Suppressor macrophage treated with lipopolysaccharide for 1 hour (primary cell): ENCODE data around the gene ACVRL1.

Experiments
- DNase-seq, 3 donors: peaks; one replicate each; pipeline ENCODE4 v3.0.0-alpha.2; 2020 to 2022

The ACVRL1 gene

DNA sequence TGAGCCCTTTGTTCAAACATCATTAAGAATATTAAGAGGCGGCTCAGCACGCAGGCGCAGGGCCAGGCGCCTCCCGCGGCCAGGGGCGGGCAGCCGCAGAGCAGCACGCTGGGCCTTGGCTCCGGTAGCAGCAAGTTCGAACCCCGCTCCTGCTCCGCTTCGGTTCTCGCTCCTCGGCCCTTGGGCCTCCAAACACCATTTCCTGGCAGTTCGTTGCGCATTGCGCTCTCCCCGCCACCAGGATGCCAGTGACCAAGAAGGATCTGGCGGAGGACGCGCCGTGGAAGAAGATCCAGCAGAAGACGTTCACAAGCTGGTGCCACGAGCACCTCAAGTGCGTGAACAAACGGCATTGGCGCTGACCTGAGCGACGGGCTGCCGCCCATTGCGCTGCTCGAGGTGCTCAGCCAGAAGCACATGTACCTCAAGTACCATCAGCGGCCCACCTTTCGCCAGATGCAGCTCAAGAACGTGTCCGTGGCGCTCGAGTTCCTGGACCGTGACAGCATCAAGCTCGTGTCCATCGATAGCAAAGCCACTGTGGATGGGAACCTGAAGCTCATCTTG, 6.9 kb upstream of the ACVRL1 start:
- no peak for DNase-seq

DNA sequence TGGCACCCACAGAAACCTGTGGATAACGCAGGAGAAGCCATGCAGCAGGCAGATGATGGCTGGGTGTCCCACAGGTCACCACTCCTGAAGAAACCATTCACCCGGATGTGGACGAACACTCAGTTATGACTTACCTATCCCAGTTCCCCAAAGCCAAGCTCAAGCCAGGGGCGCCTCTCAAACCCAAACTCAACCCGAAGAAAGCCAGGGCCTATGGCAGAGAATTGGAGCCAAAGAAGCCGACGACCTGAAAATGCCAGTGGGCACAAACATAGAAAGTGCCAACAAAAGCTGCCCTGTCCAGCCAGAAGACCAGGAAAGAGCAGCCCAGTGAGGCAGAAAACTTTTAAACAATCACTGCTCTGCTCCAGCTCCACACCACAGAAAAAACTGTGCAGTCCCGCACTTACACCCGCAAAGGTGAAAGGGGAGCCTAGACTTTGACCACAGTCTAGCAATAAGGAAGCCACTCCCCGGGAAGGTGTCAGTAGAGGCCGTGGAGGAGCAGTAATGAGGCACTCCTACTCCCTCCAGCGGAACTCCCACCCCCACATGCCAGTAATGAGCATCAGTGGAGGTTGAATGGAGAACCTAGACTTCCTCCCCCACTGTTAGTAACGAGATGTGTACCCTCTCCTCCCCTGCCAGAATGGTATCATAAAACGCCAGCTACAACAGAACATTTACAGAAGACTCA, 6.0 kb upstream of the ACVRL1 start:
- DNase-seq, result peak in 1 of 3 donors; percentile 34

DNA sequence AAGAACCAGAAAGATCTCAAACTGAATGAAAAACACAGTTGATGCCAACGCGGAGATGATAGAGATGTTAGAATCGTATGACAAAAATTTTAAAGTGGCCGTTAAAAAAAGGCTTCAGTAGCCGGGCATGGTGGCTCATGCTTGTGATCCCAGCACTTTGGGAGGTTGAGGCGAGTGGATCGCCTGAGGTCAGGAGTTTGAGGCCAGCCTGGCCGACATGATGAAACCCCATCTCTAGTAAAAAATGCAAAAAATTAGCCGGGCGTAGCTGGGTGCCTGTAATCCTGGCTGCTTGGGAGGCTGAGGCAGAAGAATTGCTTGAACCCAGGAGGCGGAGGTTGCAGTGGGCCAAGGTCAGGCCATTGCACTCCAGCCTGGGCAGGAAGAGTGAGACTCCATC, 5.4 kb upstream of the ACVRL1 start:
- DNase-seq, result no peak

DNA sequence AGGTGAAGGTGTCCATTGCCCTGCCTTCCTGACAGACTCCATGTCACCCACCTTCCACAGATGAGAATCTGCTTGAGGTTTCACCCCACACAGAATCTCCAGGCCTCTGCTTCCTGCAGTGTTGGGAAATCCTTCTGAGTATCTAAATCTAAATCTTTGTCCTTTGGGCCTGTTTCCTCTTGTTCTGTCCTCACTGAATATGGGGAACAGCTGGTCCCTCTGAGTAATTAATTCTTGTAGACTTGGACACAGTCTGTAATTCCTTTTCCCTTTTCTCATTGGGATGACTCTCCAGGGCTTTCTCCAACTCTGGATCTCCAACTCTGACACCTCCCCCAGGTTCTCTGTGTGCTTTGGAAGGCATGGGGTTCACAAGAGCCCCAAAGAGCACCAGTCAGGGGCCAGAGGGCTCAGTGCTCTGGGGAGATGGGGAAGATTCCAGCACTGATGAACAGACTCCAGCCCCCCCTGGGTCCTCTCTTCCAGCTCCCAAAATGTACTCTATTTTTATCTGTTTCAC, 2.3 kb upstream of the ACVRL1 start:
- peak; percentile 39 to 54 (median 49) for DNase-seq

DNA sequence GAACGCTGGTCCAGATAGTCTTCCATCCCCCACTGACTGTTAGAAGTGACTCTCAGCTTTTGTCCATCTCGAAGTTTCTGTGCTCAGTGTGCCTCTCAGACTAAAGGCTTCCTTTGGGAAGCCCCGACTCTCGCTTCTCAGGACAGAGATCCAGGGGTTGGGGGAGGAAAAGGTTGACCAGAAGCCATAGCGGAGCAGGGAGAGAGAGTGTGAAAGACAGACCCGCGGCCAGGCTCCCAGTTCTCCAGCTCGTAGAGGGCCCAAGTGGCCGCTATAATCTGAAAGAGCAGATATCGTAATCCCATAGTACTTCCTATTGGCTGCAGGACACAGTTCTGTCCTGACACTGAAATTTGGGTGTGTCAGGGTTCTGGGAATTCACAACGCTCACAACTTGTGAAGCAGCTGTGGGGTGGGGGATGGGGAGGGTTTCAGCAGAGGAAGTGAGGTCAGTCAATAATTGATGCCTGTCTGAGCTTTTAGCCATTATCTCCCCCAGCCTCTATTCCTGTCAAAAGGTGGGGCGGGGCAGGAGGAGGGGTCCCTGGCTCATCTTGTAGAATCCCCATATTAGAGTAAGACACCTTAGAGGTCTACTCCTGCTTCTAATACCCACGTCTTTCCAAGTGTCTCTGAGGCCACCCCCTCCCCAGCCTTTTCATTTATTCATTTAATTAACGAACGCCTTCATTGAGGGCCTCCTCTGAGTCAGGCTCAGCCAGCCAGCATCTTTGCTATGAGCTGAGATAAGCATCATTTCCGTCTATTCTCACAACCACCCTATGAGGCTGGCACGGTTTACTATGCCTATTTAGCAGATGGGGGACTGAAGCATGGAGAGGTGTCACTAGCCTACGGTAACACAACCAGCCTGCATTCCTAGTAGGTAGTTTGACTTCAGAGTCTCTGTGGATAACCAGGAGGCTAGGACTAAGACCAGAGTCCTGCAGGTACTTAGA, 1.6 kb upstream of the ACVRL1 start:
- peak; percentile 56 to 75 (median 61) for DNase-seq

DNA sequence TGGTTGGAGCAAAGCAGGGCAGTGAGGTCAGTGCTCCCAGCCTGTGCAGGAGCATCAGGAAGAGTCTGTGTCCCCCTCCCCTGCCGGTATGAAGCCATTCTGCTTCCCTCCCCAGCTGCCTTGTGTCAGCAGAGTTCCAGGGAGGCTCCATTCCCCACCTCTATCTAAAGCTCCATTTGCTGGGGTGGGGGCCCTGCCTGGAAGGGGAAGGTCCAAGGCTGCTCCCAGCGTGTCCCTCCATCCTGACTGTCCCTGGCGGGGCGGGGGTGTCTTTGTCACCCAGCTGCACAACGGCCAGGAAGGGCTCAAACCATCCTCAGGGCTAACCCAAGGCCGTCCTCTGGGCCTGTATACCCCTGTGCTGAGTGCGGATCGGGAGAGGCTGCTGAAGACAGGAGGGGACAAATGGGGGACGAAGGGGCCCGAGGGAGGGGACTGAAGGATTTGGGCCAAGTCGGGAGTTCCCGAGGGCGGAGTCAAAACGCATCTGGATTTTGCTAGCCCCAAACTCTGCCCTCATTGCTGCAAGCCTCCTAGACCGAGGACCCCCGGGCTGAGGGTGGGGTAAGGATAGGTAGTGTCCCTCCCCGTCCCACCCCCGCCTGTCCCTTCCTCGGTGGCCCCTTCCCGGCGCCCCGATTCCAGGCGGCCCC, 748 bp upstream of the ACVRL1 start:
- DNase-seq, result no peak

DNA sequence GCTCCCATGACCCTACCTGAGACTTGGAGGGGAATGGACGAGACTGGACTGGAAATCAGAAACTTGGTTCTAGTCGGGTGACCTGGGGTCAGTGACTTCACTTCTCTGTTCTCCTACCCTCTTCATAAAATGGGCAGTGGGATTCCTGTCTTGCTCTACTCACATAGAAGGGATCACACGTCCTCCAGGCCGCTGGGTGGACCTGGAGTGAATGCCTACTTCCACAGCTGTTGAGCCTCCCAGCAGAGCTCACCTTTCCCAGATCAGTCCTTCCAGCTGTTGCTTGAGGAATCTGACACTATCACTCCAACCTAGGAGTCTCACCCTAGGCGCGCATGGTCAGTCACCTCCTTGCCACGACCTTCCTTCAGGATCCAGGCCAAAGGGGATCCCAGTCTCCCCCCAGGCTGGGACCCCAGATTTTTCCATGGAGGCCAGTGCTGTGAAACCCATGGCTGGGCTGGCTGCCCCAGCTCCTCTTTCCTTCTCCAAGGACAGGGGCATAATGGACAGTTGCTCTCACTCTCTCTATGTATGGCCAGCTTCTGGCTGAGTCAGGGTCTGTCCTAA, 637 bp downstream of the ACVRL1 start:
- no peak for DNase-seq

DNA sequence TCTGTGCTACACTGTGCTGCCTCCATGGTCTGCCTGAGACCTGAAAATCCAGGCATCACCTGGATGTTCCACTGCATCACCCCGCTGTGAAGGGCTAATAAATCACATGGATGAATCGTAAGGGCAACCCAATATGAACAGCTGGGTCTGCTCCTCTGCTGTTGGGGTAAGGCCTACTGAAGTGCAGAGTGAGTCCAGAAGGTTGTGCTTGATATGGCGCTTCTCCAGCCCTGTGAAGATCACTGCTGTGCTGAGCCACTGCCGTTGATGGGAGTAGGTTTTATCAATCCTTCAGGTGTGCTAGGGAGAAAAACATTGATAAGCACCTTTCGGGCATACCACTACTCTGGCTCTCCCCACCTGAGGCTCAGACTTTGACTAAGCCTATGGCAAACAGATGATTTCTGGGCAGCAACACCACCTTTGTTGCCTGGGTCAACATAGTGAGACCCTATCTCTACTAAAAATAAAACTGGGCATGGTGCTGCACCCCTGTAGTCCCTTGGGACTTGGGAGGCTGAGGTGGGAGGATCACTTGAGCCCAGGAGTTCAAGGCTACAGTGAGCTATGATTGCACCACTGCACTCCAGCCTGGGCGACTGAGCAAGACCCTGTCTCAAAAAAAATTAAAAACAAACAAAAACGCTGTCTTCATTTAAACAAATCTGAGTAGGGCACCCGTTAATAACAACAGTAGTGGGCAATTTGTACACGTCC, 1.7 kb downstream of the ACVRL1 start:
- no peak for DNase-seq

DNA sequence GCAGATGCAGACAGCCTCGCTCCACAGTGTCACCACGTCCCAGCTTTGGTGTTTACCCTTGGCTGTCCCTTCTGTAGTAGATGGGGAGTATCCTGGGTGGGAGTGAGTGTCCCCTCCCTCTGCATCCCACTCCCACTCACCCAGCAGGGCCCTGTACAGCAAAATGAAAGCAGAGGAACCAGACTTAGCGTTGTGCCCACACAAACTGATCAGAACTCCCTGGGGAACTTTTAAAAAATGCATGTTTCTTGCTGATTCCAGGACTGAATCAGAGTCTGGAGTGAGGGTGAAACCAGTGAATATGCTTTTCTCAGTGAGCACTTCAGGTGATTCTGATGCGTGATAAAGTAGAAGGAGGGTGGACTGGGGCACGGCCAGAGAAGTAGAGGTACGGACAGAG, 2.9 kb downstream of the ACVRL1 start:
- peak in 2 of 3 donors; percentile 32 to 47 for DNase-seq

DNA sequence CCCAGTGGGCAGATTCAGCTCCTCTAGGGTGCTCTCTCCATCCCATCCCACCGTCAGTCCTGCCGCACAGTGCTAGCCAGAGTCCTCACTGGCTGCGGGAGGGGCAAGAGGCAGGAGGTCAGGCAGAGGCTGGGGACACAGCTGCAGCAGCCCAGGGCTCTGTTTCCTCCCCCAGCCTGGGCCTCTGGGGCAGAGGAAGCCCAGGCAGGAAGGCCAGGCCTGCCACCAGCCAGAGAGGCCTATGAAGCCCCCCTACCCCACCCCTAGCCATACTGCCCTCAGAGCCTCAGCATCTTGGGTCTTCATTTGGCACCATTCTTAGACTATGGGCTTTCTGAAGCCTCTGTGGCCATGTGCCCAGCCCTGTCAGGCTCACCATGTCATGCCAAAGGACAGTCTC, 3.4 kb downstream of the ACVRL1 start:
- DNase-seq, result no peak

DNA sequence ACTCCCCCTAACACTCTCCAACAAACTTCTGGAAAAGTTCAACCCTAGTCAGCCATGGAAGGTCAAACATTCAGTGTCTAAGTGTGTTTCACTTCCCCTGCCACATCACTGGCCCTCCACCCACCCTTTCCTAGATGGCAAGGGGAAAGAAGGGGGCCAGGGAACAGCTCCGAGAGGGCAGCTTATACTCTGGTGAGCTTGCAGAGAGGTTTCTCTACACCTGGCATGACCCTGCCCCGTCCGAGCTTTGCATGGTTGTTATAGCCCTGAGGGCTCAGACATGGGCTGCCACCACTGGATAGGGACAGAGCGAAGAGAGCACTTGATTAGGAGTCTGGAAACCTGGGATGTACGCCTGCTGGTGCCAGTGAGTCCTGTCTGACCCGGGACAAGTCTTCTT, 4.0 kb downstream of the ACVRL1 start:
- peak; percentile 78 to 83 (median 82) for DNase-seq

DNA sequence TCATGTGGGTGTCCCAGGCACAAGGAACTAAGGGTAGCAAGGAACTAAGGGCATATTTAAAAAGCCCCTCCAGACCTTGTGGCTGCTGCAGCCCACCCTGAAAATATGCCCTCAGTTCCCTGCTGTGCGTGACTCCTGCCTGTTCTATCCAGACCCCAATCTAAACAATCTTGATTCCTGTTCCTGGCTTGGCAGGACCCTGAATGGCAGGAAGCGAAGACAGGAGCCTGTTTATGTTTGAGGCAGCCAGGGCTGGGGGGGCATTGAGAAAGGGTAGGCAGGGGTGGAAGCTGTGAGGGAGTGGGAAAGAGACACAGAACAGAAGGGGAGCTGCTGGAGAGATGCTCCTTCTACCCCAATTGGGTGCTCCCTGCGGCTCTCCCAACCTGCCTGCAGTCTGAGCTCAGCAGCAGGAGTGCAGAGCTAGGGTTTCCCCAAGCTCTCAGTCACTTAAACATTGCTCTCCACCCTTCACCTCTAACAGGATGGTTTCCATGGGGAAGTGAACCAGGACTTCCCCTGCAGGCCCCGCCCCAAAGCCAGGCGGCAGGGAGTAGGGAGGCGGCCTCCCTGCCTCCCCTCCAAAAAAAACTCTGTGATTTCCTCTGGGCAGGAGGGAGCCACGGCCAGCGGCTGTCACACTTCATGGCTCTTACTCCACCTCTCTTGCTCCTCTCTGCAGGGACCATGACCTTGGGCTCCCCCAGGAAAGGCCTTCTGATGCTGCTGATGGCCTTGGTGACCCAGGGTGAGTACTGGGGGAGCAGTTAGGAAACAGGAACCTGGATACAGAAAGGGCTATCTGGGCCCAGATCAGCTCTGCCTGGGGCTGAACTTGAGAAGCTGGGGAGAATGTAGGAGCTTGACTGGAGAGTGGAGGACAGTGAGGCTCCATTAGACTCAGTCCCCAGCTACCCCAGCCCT, 4.7 kb downstream of the ACVRL1 start:
- peak; percentile 90 to 92 (median 90) for DNase-seq

DNA sequence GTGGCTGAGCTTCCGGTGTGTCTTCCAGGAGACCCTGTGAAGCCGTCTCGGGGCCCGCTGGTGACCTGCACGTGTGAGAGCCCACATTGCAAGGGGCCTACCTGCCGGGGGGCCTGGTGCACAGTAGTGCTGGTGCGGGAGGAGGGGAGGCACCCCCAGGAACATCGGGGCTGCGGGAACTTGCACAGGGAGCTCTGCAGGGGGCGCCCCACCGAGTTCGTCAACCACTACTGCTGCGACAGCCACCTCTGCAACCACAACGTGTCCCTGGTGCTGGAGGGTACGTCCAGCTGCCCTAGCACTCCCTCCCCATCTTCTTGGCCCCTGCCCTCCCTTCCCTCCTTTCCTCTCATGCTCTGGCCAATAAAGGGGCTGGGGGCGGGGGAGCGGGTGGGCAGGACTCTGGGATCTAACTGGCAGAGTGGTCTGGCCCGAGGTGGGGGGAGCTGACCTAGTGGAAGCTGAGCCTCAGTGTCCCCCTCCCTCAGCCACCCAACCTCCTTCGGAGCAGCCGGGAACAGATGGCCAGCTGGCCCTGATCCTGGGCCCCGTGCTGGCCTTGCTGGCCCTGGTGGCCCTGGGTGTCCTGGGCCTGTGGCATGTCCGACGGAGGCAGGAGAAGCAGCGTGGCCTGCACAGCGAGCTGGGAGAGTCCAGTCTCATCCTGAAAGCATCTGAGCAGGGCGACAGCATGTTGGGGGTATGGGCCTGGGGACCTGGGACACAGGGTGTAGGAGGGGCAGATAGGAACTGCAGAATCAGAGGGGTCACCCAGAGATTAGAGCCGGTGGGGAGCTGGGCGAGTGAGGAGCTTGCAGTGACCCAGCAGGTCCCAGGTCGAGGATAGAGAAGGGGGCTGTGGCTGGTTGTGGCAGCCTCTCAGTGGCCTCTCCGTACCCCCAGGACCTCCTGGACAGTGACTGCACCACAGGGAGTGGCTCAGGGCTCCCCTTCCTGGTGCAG, 6.0 kb downstream of the ACVRL1 start:
- no peak for DNase-seq

DNA sequence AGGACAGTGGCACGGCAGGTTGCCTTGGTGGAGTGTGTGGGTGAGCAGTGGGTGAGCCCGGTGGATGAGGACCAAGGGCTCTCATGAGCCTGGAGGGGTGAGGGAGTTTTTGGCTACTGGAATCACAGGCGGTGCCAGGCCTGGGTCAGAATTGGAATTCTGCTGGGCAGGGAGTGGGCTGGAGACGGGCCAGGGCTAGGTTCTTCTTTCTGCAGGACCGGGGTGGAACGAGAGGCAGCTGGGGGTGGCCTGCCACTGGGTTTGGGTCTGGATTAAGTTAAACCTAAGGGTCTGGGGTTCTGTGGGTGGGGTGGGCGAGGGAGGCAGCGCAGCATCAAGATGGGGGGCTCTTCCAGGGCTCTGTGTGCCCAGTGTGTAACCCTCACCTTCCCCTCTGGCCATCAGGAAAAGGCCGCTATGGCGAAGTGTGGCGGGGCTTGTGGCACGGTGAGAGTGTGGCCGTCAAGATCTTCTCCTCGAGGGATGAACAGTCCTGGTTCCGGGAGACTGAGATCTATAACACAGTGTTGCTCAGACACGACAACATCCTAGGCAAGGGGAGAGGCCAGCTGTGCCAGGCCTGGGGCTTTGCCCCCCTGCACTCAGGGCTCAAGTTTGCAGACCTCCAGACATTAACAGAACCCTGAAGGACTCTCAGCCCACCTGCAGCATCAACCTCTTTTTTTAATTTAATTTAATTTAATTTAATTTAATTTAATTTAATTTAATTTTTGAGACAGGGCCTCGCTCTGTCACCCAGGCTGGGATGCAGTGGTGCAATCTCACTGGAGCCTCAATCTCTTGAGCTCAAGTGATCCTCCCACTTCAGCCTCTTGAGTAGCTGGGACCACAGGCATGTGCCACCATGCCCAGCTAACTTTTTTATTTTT, 7.0 kb downstream of the ACVRL1 start:
- no peak for DNase-seq

DNA sequence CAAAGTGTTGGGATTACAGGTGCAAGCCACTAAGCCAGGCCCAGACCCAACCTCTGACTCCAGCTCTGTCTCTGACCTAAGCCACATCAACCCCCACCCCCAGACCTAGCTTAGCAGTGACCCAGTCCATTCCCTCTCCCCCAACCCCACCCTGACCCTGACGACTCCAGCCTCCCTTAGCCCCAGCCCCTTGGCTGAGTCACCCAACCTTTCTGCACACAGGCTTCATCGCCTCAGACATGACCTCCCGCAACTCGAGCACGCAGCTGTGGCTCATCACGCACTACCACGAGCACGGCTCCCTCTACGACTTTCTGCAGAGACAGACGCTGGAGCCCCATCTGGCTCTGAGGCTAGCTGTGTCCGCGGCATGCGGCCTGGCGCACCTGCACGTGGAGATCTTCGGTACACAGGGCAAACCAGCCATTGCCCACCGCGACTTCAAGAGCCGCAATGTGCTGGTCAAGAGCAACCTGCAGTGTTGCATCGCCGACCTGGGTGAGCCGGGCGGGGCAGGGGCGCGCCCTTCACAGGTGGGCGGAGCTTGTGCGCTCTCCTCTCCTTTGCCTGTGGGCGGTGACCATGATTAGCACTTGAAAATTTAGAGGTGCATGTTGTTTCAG, 7.8 kb downstream of the ACVRL1 start:
- no peak for DNase-seq

DNA sequence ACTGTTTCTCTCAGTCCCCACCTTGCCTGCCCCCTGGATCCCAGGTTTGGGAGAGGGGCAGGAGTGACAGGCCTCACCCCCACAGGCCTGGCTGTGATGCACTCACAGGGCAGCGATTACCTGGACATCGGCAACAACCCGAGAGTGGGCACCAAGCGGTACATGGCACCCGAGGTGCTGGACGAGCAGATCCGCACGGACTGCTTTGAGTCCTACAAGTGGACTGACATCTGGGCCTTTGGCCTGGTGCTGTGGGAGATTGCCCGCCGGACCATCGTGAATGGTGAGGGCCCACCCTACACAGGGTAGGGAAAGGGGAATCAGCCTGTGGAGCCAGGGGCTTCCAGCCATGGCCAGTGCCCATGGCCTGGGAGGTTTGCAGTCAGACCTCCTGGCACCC, 8.6 kb downstream of the ACVRL1 start:
- DNase-seq, result no peak

DNA sequence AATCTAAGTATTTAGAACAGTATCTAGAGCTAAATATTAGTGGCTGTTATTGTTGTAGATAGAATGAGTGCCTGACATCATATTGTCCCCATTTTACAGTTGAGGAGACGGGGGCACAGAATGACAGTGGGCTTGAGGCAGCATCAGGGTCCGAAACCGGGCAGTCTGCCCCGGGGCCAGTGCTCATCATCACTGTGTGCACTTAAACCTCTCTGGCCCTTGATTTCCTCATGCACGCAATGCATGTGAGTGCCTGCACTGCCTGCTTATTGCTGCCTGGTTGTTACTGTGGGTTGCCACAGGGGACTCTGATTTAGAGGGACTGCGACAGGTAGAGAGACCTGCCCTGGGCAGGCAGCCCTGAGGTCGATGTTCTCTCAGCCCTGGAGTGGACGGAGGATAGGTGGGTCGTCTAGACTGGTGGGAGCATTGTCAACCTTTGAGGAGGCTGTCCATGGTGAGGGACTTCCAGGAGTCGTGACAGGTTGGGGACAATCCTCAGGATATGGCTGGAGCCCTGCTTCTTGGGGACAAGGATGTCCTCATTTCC, 9.8 kb downstream of the ACVRL1 start:
- no peak for DNase-seq
